HG03378 (cell line): Measurements from ENCODE around the gene VWA3A.

Experiments used
- ATAC-seq: cut with Tn5 transposase; IDR thresholded peaks from one replicate; pipeline ENCODE4 v1.9.1; 2021; ENCODE audit warnings: mild to moderate bottlenecking, moderate library complexity; ENCODE audit not compliant: unreplicated experiment

Gene VWA3A

DNA sequence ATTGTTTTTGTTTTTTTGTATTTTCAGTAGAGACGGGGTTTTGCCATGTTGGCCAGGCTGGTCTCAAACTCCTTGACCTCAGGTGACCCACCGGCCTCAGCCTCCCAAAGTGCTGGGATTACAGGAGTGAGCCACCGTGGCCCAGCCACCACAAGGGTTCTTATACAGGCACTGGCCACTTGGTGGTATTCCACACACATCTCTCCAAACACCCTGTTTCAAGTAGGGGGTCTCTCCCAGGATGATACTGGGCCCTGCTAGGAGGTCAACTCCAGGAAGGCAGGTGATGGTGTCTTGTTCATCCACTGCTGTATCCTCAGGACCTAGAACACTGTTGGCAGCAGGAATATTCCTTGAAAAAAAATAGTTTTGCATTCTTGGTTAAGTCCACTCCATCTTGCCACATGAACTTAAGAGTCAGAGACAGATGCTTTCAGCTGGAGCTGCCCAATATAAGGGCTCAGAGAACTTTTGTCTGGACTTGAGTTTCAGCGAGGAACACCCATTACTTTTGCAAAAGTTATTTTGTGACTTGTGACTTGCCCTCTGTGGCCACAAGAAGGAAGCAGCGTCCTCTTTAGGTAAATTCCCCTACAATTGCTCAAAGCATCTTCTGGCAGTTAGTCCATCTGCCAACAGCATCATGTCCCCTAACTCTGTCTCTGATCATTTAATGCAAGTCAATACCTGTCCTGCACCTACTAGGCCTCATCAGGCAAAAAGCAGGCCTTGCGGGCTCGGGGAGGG is 106.4 kb downstream of the VWA3A start:
- ATAC-seq, result no peak

DNA sequence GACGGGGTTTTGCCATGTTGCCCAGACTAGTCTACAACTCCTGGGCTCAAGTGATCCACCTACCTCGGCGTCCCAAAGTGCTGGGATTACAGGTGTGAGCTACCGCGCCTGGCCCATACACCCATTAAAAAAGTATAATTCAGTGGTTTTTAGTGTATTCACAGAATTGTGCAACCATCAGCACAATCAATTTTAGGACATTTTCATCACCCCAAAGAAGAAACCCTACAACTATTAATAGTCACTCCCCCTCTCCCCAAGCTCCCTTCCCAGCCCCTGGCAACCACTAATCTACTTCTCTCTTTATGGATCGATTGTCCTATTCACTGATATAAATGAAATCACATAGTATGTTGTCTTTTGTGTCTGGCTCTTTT is 109.9 kb downstream of the VWA3A start:
- ATAC-seq, result no peak

- ATAC-seq, result no peak
These were observed 110.8 kb downstream of the VWA3A start for GRCh38 chr16:22203091-22203490.

DNA sequence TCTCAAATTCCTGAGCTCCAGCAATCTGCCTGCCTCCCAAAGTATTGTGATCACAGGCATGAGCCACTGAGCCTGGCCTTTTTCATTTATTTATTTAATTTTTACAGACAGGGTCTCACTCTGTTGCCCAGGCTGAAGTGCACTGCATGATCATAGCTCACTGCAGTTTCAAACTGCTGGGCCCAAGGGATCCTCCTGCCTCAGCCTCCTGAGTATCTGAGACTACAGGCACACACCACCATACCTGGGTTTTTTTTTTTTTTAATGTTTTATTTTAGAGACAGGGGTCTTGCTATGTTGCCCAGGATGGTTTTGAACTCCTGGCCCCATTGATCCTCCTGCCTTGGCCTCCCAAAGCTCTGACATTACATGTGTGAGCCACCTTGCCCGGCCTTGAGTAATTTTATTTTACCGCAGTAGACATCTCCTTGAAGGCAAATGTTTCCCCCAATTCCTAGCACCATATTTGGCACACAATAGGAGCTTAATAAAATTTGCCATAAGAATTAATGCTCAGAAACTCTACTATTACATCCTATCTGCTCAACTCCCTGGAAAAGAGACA is 111.8 kb downstream of the VWA3A start:
- ATAC-seq, result no peak

- no peak for ATAC-seq
These were observed 113.3 kb downstream of the VWA3A start for GRCh38 chr16:22205577-22206012.

- ATAC-seq, result peak; percentile 72
These were observed 113.9 kb downstream of the VWA3A start, which contains the start of gene EEF2K for GRCh38 chr16:22206013-22206841. EEF2K (plus strand) TSS chr16:22206278; CDS start chr16:22225730, 19,452 bp downstream.
